GM19455 (cell line): ENCODE results near the gene IL18RAP.

Source experiments
- ATAC-seq: cut with Tn5 transposase; IDR thresholded peaks from one replicate; pipeline ENCODE4 v1.9.1; 2021; ENCODE audit not compliant: unreplicated experiment

IL18RAP gene

DNA sequence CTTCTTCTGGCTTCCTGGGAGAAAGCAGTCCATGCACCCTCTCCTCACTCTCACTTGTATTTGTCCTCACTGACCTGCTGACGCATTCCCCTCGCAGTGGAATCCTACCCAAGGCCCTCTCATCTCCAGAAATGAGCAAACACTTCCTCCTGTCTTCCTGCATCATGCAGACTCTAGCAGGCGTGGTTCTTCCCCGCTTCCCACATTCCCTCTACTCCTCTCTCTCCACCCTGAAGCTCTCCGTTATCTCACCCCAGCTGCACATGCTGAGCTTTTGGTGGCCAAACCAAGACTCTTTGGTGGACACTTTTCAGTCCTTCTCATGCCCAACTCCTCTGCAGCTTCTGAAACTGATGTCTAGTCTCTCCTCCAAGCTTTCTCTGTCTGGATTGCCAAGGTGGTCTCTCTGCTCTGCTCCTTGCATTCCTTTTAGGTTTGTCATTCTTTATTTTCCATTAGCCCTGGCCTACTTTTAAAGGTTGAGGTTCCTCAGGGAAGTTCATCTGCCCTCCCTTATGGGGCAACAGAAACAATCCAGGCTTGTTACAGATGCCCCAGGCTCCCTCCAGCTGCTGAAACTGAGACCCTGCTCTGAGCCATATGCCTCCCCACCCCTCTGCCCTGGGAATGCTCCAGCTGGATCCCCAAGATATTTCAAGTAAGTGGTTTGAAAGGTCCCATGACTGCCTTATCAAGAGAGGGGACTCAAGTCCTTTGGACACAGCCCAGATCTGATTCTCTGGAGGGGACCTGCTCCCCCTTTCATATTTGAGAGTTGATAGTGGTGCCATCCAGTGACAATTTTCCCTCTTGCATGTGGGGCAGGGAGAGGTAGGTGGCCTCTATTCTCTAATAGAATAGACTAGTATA lies 835 bp upstream of the IL18RAP start:
- no peak for ATAC-seq

GRCh38 chr2:102423368-102423767 lies 408 bp downstream of the IL18RAP start:
- ATAC-seq, result no peak

DNA sequence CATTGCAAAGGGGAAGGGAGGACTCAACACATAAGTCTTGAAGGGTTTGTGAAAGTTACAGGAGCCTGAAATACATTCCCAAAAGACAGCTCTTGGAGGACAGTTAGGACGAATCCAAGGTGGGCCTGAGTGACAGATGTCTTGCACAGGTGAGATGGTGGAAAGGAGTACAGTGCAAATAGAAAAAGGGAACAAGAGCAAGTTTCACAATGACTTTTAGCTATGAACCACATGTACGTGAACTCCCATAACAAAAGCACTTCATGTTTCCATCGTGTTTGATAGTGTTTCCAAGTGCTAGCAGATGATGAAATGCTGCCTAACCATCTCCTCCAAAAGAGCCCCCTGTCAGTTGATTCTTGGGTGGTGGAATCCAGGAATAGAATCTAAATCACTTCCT lies 1.8 kb downstream of the IL18RAP start:
- peak; percentile 82 for ATAC-seq

- no peak for ATAC-seq
These were observed 2.6 kb downstream of the IL18RAP start for GRCh38 chr2:102425441-102426132.

- ATAC-seq, result no peak
These were observed 4.3 kb downstream of the IL18RAP start for GRCh38 chr2:102427249-102427648.

GRCh38 chr2:102428573-102428972 lies 5.6 kb downstream of the IL18RAP start:
- ATAC-seq, result no peak

GRCh38 chr2:102432386-102432785 lies 9.4 kb downstream of the IL18RAP start:
- no peak for ATAC-seq

GRCh38 chr2:102433973-102434654 lies 11.2 kb downstream of the IL18RAP start:
- ATAC-seq, result no peak

- ATAC-seq, result peak; percentile 50
These were observed 11.9 kb downstream of the IL18RAP start for GRCh38 chr2:102434655-102435381.

DNA sequence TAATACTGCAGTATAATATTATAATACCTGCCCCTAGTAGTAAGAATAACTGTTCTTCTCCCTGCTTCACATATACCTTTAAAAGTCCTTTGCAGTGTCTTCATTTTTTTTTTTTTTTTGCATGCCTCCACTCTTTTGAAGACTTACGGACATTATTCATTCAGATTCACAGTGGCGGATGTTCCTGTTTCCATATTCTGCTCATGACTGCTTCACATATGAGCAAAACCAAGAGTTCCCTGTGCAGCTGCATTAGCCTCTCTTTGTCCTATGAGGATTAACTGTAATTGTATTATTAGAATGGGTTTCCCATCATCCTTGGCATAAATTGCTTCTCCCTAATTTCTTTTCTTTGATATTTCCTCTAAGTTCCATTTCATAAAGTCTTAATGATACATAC lies 12.8 kb downstream of the IL18RAP start:
- ATAC-seq, result no peak

GRCh38 chr2:102436323-102436722 lies 13.4 kb downstream of the IL18RAP start:
- no peak for ATAC-seq

- ATAC-seq, result no peak
These were observed 14.2 kb downstream of the IL18RAP start for GRCh38 chr2:102437122-102437521.

GRCh38 chr2:102438111-102438510 lies 15.2 kb downstream of the IL18RAP start:
- no peak for ATAC-seq

DNA sequence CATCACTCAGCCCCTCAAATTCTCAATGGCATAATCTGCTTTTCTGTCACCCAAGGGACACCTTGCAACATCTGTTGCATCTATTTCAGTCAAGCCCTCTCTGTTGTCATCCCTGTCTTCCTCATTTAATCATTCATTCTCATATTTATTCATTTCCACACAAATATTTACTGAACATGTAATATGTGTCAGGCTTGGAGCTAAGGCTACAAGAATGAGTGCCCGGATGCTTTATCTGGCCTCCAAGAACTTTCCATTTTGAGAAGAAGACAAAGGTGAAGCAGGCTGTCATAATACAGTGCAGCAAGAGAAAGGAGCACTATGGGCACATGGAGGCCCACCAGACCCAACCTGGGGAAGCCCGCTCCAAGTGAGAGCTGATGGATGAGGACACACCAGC lies 15.6 kb downstream of the IL18RAP start:
- ATAC-seq, result no peak

- no peak for ATAC-seq
These were observed 16.2 kb downstream of the IL18RAP start for GRCh38 chr2:102439065-102439695.

DNA sequence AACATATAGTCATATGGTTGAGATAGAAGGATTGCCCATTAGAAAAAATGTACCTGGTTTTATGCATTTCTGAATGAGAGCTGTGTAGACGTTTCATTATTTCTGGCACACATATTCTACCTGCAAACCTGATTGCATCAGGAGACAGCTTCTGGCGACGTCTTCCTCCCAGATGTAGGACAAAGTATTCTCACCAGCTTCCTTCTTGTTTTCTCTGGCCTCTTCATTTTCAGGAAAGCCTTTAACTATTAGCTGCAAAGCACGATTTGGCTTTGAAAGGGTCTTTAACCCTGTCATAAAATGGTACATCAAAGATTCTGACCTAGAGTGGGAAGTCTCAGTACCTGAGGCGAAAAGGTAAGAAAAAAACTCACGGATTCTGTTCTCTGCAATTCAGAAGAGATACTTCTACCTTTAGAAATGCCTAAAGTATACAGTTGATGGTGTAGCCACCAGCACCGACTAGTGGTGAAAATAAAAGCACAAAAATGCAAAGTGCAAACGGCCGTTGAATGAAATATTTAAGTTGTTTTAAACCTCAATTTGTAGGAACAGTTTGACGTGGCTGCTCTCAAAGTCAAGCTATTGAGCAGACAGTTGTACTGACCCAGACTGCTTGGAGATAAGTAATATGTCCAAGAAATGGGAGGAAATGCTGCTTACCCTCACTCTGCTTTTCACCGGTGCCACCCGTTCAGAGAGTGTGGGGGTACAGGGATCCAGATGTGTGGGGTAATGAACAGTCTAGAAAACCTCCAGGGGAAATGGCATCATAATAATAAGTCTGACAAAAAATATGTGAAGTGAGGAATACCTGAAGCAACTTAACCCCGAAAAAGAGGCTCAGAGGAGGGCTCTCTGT lies 20.2 kb downstream of the IL18RAP start:
- ATAC-seq, result no peak

GRCh38 chr2:102444233-102444632 lies 21.3 kb downstream of the IL18RAP start:
- ATAC-seq, result no peak

GRCh38 chr2:102446936-102447335 lies 24.0 kb downstream of the IL18RAP start:
- no peak for ATAC-seq

DNA sequence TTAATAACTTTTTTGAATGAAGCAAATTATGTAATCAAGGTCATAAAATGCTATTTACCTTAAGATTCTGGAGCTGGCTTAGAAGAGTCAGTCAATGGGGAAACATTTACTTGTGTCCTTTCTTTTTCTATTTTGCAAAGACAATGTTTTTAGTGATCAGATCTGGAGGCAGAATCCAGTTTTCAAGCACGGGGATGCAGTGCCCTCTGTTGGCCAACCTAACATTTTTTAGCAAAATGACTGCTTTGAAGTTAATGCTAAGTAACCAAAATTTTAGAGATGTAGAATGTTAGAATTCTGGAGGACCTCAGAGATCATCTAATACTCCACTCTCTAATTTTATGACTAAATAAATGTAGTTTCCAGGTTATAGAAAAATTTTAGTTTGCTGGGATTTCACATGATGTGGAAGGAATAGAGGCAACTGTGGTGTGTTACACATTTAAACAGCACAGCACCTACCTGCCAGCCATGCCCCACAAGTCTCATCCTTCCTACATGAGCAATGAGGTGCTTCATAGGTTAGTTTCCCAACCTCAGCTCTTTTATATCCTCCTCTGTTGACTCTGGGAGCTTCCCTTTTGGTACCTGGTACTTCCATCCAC lies 26.5 kb downstream of the IL18RAP start:
- ATAC-seq, result no peak
